ENCODE data around the gene GATM.
"Not testable (repeated sequence)": the region's sequence is repeated elsewhere in the genome, so short reads cannot be mapped to it uniquely, and the experiment has no call there.

DNA sequence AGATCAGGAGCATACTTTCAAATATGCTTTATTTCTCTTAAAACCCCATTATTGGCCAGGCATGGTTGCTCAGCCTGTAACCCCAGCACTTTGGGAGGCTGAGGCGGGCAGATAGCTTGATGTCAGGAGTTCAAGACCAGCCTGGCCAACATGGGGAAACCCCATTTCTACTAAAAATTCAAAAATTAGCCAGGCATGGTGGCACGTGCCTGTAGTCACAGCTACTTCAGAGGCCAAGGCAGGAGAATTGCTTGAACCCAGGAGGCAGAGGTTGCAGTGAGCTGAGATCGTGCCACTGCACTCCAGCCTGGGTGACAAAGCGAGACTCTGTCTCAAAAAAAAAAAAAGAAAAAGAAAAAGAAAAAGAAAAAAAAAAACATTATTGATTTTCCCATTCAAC lies 8.3 kb downstream of the GATM start:
- TF ChIP-seq, protein P1, sequence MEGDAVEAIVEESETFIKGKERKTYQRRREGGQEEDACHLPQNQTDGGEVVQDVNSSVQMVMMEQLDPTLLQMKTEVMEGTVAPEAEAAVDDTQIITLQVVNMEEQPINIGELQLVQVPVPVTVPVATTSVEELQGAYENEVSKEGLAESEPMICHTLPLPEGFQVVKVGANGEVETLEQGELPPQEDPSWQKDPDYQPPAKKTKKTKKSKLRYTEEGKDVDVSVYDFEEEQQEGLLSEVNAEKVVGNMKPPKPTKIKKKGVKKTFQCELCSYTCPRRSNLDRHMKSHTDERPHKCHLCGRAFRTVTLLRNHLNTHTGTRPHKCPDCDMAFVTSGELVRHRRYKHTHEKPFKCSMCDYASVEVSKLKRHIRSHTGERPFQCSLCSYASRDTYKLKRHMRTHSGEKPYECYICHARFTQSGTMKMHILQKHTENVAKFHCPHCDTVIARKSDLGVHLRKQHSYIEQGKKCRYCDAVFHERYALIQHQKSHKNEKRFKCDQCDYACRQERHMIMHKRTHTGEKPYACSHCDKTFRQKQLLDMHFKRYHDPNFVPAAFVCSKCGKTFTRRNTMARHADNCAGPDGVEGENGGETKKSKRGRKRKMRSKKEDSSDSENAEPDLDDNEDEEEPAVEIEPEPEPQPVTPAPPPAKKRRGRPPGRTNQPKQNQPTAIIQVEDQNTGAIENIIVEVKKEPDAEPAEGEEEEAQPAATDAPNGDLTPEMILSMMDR (optimal IDR thresholded peaks at IDR 0.05 in 1 of 3, IDR thresholded peaks at IDR 0.05 in 1 of 3, conservative IDR thresholded peaks at IDR 0.05 in 1 of 3; ENCODE audit: extremely low read depth in 1 of 3, insufficient read depth in 2 of 3, low read length in 3 of 3): not testable (repeated sequence)
- not testable (repeated sequence) for TF ChIP-seq EZH2 (IDR thresholded peaks at IDR 0.05; ENCODE audit: low read length)
